ENCODE measurements around the gene NPTN. TPM values are rescaled to one million over a fixed set of nuclear protein-coding genes. Genes with fewer than 3 reads are reported as not detected.
A peak's percentile ranks its signal among the peaks of the same experiment; 100 is the strongest.

NPTN gene
- total RNA-seq = 139 TPM

DNA sequence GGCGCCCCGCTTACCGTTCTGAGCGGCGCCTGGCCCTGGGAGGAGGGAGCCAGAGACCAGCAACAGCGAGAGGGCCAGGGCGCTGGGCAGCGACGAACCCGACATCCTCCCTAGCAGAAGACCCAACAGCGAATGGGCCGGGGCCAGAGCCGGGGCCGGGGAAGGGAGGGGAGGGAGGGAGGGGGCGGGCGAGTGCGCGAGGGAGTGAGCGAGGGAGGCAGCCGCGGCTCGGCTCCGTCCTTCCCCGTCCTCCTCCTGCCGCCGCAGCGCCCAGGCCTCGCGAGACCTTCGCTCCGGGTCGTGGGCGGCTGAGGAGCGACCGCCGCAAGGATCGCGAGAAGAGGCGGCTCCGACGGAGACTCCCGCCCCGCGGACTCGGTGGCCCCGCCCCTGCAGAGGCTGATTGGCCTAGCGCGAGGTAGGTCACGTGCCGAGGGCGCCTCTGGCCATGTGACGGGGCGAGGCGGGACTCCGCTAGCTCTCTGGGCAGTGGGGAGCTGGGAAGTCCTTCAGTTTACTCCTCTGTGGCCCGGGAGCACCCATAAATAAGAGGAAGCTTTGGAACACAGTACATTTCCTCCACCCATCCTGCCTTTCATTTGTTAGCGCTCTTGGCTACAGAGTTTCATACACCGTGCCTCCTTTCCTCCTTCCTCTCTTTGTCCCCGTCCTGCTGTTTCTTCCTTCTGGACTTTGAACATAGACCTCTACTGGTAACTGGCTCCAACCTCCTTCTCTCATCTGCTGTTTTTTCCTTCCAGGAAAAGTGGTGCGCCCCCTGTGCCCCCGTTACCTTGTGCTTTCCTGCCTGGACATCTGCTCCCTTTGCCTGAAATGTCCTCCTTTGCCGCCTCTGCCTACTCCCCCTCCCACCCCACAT lies at the start of gene NPTN:
Gene NPTN (minus strand): TSS at position 279 of the 880 bp plus-strand sequence. CDS start 174 bp downstream, at position 105.
- H3K36me3 ChIP-seq = no peaks in the 10 kb centered on the region
- intact Hi-C loops (cut with DNase I) = loop anchor here (2.0 kb wide), 1 partner anchor 61 kb away; no protein-coding TSS in a partner anchor
- TF ChIP-seq POLR2A (IDR thresholded peaks at IDR 0.05) (peak in 1 of 2 donors; percentile 54), CTCF (IDR thresholded peaks at IDR 0.05) (no peak), POLR2AphosphoS5 (IDR thresholded peaks at IDR 0.05; ENCODE audit: insufficient read depth in 1 of 2, low read depth in 1 of 2) (peak; percentile 91 to 96)
- peak within 1 kb of the TSS; percentile 85 to 99 for H3K4me3 ChIP-seq
- peak; percentile 98 to 99 for DNase-seq (ENCODE audit: extremely low spot score in 2 of 2)
- no peaks in the 10 kb centered on the region for H3K27me3 ChIP-seq
- H3K4me1 ChIP-seq = peaks cover 54% of the 10 kb centered on the region
- peak within 1 kb of the TSS; percentile 99 for H3K27ac ChIP-seq
- H3K9me3 ChIP-seq = no peaks in the 10 kb centered on the region

- DNase-seq (ENCODE audit: extremely low spot score in 2 of 2) = no peak
- Histone ChIP-seq H3K4me1 (peaks cover 38% of the 10 kb centered on the region), H3K9me3 (no peaks in the 10 kb centered on the region), H3K4me3 (no peak overlapping the region), H3K27ac (no peak overlapping the region), H3K36me3 (no peaks in the 10 kb centered on the region), H3K27me3 (no peaks in the 10 kb centered on the region)
- intact Hi-C loops (cut with DNase I) = no loop called here
- TF ChIP-seq CTCF (IDR thresholded peaks at IDR 0.05) (no peak), POLR2AphosphoS5 (IDR thresholded peaks at IDR 0.05; ENCODE audit: insufficient read depth in 1 of 2, low read depth in 1 of 2) (no peak), POLR2A (IDR thresholded peaks at IDR 0.05) (no peak)
These were observed 49.5 kb upstream of the NPTN start for GRCh38 chr15:73682600-73683090.

DNA sequence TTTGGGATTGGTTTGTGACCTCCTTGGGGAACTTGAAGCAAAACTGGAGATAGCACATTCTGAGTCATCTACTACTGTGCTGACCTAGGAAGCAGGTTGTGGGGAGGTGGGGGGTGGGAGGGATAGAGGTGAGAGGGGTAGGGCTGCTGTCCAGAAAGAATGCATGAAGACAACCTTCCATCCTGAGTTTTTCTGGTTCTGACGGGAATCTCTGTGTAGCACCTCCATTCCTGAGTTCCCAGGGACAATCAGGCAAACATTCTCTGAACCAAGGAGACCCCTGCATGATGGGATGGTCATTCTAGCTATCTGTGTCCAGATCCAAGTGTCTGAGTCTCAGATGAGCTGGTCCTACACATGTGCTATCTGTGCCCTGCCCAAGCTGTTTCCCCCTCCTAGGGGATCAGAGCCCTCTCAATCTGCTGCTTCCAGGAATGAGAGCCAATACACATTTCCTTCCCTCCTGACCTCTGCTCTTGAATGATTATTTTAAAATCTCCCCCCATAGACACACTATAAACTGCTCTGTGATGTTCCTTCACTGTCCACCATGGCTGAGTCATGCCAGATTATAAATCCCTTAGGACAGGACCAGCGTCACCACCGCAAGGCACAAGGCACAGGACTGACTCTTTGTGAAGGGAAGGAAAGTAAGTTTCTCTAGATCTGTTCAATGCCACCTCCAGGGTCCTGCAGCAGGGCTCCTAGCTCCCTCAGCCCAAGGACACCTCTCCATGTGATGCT lies 48.8 kb upstream of the NPTN start:
- Histone ChIP-seq H3K4me3 (no peak overlapping the region), H3K9me3 (no peaks in the 10 kb centered on the region), H3K4me1 (peaks cover 38% of the 10 kb centered on the region), H3K27ac (no peak overlapping the region), H3K36me3 (no peaks in the 10 kb centered on the region), H3K27me3 (no peaks in the 10 kb centered on the region)
- DNase-seq (ENCODE audit: extremely low spot score in 2 of 2) = no peak
- intact Hi-C loops (cut with DNase I) = no loop called here
- no peak for TF ChIP-seq POLR2A (IDR thresholded peaks at IDR 0.05)
- TF ChIP-seq POLR2AphosphoS5 (IDR thresholded peaks at IDR 0.05; ENCODE audit: insufficient read depth in 1 of 2, low read depth in 1 of 2) = no peak
- no peak for TF ChIP-seq CTCF (IDR thresholded peaks at IDR 0.05)

DNA sequence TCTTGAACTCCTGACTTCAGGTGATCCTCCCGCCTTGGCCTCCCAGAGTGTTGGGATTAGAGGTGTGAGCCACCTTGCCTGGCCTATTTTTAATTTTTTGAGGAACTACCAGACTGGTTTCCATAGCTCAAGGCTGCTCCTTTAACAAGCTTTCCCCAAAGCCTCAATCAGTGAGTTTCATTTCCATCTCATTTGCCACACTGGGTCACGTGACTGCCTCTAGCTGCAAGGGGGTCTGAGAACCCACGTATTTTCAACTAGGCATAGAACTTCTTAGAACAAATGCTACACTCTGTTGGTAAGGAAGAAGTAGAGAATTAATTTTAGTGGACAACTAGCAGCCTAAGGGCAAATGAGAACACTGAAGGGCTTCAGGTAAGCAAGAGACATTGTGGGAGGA lies 47.9 kb upstream of the NPTN start:
- Histone ChIP-seq H3K4me1 (peaks cover 28% of the 10 kb centered on the region), H3K4me3 (no peak overlapping the region), H3K27me3 (no peaks in the 10 kb centered on the region), H3K27ac (no peak overlapping the region), H3K36me3 (no peaks in the 10 kb centered on the region), H3K9me3 (no peaks in the 10 kb centered on the region)
- intact Hi-C loops (cut with DNase I) = no loop called here
- no peak for DNase-seq (ENCODE audit: extremely low spot score in 2 of 2)
- TF ChIP-seq CTCF (IDR thresholded peaks at IDR 0.05) = no peak
- TF ChIP-seq POLR2A (IDR thresholded peaks at IDR 0.05) = no peak
- no peak for TF ChIP-seq POLR2AphosphoS5 (IDR thresholded peaks at IDR 0.05; ENCODE audit: insufficient read depth in 1 of 2, low read depth in 1 of 2)

All from vagina (tissue), 2 donors.